ENCODE results near the gene UNC13C.

The UNC13C gene

DNA sequence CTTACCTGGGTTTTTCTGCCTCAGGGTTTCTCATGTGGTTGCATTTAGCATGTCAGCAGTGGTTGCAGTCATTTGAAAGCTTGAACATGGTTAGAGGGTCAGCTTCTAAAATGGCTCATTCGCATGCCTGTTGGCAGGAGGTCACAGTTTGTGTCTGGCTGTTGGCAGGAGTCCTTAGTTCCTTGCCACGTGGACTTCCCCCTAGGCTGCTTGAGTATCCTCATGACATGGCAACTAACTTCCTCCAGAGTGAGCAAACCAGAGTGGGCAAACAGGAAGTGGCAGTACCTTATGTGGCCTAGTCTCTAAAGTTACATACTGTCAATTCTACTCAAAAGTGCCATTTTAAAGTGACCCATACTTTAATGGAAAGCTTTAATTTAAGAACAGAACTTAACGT lies 3.4 kb upstream of the UNC13C start:
- TF ChIP-seq, protein P1, sequence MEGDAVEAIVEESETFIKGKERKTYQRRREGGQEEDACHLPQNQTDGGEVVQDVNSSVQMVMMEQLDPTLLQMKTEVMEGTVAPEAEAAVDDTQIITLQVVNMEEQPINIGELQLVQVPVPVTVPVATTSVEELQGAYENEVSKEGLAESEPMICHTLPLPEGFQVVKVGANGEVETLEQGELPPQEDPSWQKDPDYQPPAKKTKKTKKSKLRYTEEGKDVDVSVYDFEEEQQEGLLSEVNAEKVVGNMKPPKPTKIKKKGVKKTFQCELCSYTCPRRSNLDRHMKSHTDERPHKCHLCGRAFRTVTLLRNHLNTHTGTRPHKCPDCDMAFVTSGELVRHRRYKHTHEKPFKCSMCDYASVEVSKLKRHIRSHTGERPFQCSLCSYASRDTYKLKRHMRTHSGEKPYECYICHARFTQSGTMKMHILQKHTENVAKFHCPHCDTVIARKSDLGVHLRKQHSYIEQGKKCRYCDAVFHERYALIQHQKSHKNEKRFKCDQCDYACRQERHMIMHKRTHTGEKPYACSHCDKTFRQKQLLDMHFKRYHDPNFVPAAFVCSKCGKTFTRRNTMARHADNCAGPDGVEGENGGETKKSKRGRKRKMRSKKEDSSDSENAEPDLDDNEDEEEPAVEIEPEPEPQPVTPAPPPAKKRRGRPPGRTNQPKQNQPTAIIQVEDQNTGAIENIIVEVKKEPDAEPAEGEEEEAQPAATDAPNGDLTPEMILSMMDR (IDR thresholded peaks at IDR 0.05) = no peak

DNA sequence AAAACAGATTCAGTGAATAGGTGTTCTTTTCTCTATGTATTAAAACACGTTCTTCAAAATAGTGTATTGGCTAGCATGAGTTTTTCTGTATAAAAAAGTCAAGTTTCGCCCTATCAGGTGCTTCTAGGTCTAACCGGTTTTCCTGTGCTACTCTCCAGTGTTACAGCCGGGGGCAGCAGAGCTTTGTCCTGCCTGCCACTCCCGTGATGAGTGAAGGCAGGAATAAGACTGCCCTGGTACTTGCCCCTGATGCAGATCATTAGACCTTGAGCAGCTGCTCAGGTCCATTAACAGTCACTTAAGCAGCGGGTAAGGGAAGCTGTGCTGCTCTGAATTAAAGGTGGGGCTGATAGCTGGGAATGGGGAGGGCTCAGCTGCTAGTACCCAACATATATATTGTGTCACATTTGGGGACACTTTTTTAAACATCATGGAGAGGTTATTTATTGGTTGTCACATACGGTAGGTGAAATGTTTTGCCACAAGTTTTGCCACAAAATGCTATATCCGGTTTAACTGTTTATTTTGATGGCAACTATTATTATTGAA lies 1.3 kb upstream of the UNC13C start:
- TF ChIP-seq, protein P1 (IDR thresholded peaks at IDR 0.05) = peak; percentile 47

DNA sequence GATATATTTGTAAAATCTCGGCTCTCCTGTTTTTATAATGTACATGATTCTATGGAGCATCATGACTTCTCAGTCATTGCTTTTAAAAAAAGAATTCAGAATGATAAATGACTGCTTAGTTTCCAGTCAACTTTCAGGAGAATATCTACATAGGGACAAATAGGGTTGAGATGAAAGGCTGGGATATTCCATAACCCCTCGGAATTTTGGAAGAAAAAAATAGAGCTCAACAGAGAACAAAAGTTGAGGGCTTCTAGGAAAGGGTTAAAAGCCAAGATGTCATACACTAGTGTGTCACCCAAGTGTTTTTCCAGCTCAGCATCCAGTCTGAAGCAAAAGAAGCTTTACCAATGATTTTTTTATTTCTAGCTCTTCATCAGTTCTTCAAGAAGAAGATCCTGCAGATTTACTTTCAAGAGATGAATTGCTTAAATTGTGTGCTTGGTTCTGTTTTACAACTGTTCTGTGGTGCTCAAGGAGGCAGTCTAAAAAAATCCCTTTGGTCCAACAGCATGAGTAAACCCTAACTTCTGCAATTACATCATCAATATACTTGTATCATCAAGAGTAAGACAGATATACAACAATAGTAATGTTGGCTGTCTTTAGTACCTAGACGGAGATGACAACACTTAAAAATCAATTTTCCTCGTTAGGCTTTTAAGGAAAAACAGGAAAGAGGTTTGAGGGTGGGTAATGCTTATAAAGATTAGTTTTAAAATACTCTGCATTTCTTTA lies 979 bp downstream of the UNC13C start:
- TF ChIP-seq, protein P1 (IDR thresholded peaks at IDR 0.05) = no peak

DNA sequence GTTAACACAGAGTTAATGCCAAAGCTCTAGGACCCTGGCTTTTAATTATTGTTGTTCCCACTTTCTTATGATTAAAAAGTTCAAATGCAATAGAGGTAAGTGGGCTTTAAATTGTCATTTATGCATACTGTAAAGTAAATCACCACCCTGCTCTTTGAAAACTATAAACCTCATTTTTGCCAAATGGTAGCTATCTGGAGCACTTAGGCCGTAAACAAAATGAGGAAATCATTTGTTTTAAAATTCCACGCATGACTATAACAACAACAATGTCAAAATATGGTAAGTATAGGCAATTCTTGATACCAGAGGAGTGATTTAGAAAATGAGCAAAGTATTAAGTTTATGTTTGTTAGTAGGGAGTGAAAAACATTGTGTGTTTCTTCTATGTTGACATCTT lies 1.8 kb downstream of the UNC13C start:
- TF ChIP-seq, protein P1 (IDR thresholded peaks at IDR 0.05) = no peak

DNA sequence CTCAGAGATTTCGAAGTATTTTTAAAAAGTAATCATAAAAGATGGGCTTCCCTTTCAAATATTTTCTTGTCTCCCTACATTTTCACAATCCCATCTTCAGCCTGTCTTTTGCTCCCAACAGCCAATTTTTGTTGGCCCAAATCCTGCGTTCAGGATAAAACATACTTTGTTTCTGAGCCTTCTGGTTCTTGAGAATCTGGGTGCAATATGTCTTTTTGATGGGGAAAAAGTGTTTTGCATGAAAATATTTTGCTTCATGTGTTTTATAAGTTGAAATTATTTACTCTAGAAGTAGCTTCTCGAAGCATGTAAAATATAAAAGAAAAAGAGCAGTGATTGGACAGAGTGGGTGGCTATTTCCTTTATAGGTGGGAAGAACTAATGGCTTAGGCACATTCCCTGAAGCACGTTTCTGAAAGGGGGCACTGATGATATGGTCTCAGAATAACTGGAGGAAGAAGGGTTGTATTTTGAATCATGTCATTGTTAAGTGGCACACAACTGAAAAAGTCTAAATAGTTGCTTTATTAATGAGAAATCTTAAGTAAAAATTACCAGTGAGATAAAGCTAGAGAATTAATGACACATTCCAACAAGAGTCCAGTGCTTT lies 3.9 kb downstream of the UNC13C start:
- TF ChIP-seq, protein P1 (IDR thresholded peaks at IDR 0.05) = no peak

DNA sequence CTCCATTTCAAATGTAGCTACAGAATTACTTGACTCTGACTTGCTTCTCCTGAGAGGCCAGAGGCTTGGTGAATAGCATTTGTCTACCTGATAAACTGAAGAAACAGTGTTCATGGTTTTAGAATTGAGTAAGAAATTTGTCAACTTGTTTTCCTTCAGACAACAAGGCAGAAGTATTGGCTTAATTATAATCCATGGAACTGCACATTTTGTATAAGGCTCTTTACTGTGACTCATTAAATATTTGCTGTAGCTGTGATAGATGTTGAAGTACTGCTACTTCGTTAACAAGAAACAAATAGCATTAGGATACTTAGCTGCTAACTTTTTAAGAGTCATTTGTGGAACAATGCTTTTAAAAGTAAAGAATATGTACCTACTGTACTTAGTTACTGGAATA lies 4.6 kb downstream of the UNC13C start:
- TF ChIP-seq, protein P1 (IDR thresholded peaks at IDR 0.05) = no peak

DNA sequence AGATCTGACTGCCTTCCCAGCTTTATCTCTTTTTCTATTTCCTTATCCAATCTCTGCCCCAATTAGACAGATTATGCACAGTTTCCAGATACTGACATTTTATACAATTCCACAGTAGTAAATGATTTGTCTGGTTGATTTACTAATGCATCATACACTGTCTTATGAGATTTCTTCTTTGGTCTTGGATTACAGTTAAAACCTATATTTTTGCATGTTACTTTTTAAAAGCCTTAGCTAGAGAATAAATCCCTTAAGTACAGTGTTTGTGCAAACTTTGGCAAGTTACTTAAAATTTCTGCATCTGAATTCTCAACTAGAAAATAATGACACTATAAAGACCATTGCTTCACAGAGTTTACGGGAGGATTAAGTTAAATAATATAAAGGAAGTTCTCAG lies 6.0 kb downstream of the UNC13C start:
- TF ChIP-seq, protein P1 (IDR thresholded peaks at IDR 0.05) = no peak

Data from LNCAP (cell line).